Suprapubic skin (tissue), 4 donors: Measurements from ENCODE around the gene CCDC78. TPM values are rescaled to one million over a fixed set of nuclear protein-coding genes. Genes with fewer than 3 reads are reported as not detected.
A peak's percentile ranks its signal among the peaks of the same experiment; 100 is the strongest.

Source experiments
- DNase-seq, 2 donors: peaks; one replicate each; pipeline ENCODE4 v3.0.0-alpha.2; 2019; ENCODE audit warnings: low spot score in 2 of 2
- H3K27ac ChIP-seq: fragments of 200-600 bp; sonication (generic); one replicate; pipeline ENCODE4 v1.5.1; 2019
- H3K27me3 ChIP-seq: fragments of 200-600 bp; sonication (generic); one replicate; pipeline ENCODE4 v1.5.1; 2019
- H3K36me3 ChIP-seq: fragments of 200-600 bp; sonication (generic); one replicate; pipeline ENCODE4 v1.5.1; 2019
- H3K4me1 ChIP-seq: fragments of 200-600 bp; sonication (generic); one replicate; pipeline ENCODE4 v1.5.1; 2019
- H3K4me3 ChIP-seq: fragments of 200-600 bp; sonication (generic); one replicate; pipeline ENCODE4 v1.5.1; 2019; ENCODE audit warnings: mild to moderate bottlenecking
- H3K9me3 ChIP-seq: fragments of 200-600 bp; sonication (generic); one replicate; pipeline ENCODE4 v1.5.1; 2019
- CTCF ChIP-seq, 2 donors: fragments of 200-600 bp in 1 of 2; fragments of 450-650 bp in 1 of 2; sonication (generic) in 1 of 2; IDR thresholded peaks; one replicate each; pipeline ENCODE4 v1.5.1; 2016 to 2019; ENCODE audit warnings: antibody characterized with exemption in 2 of 2, mild to moderate bottlenecking in 1 of 2, moderate library complexity in 1 of 2
- EP300 ChIP-seq: sonication (generic); formaldehyde crosslinking; IDR thresholded peaks from one replicate; pipeline ENCODE4 v1.6.1; 2017; ENCODE audit warnings: antibody characterized with exemption
- POLR2A ChIP-seq, 2 donors: fragments of 450-650 bp; IDR thresholded peaks; one replicate each; pipeline ENCODE4 v1.6.1; 2017; ENCODE audit warnings: antibody characterized with exemption in 2 of 2, mild to moderate bottlenecking in 2 of 2, moderate library complexity in 2 of 2
- POLR2AphosphoS5 ChIP-seq, 3 donors: sonication (generic); formaldehyde crosslinking; IDR thresholded peaks; one replicate each; pipeline ENCODE4 v1.6.1; 2017; ENCODE audit warnings: antibody characterized with exemption in 3 of 3
- WGBS: methylation state at CpG from one replicate; pipeline ENCODE4 v1.1.5; 2018; 5-methylcytosine and 5-hydroxymethylcytosine counted together
- total RNA-seq, 4 donors: library from RNA; depleted of rRNA; stranded (reverse); fragments of >200 nt; gene quantifications; one replicate each; pipeline ENCODE4 v1.1.0, GENCODE V29; 2016

CCDC78 gene
- total RNA-seq, 4 donors from 2014 or later = 0.64 to 2.4 (median 0.83) TPM; not detected in 1

- no peak for TF ChIP-seq POLR2A (IDR thresholded peaks at IDR 0.05)
- no peak for TF ChIP-seq POLR2AphosphoS5 (IDR thresholded peaks at IDR 0.05)
- no peak for TF ChIP-seq CTCF (IDR thresholded peaks at IDR 0.05)
- TF ChIP-seq EP300 = no peak
- peaks cover 77% of the 10 kb centered on the region for H3K4me1 ChIP-seq
- H3K27me3 ChIP-seq = no peaks in the 10 kb centered on the region
- WGBS = 81% methylated on average over 24 of the region's 36 CpGs
- peak in 1 of 2 donors; percentile 76 for DNase-seq
- peak overlapping the region; percentile 82 for H3K27ac ChIP-seq
- peak overlapping the region; percentile 68 for H3K4me3 ChIP-seq
- peaks cover 28% of the 10 kb centered on the region for H3K36me3 ChIP-seq
- H3K9me3 ChIP-seq = no peaks in the 10 kb centered on the region
Observed at GRCh38 chr16:682493-683395, 43.5 kb downstream of the CCDC78 start.

DNA sequence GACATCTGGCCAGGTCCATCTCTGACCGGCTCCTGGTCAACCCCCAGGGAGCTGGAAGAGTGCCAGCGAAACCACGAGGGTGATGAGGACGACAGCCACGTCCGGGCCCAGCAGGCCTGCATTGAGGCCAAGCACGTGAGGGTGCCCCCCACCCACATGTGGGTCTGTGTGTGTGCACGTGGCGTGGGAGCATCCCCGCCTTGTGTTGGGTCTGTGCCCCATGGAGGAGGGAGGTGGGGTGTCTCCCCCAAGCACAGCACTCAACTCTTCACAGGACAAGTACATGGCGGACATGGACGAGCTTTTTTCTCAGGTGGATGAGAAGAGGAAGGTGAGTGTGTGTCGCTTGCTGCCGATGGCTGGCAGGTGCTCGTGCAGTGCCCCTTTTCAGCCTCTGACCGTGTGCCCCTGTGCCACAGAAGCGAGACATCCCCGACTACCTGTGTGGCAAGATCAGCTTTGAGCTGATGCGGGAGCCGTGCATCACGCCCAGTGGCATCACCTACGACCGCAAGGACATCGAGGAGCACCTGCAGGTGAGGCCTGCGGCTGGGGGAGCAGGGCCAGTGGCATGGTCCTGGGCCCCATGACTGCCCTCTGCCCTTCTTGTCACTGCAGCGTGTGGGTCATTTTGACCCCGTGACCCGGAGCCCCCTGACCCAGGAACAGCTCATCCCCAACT, 44.4 kb downstream of the CCDC78 start:
- no peaks in the 10 kb centered on the region for H3K9me3 ChIP-seq
- peaks cover 86% of the 10 kb centered on the region for H3K4me1 ChIP-seq
- H3K27me3 ChIP-seq = peaks cover 4% of the 10 kb centered on the region
- no peak overlapping the region for H3K27ac ChIP-seq
- DNase-seq = no peak
- peak overlapping the region; percentile 84 for H3K4me3 ChIP-seq
- peaks cover 20% of the 10 kb centered on the region for H3K36me3 ChIP-seq
- no peak for TF ChIP-seq CTCF (IDR thresholded peaks at IDR 0.05)
- 90% methylated on average over 9 of the region's 28 CpGs for WGBS

DNA sequence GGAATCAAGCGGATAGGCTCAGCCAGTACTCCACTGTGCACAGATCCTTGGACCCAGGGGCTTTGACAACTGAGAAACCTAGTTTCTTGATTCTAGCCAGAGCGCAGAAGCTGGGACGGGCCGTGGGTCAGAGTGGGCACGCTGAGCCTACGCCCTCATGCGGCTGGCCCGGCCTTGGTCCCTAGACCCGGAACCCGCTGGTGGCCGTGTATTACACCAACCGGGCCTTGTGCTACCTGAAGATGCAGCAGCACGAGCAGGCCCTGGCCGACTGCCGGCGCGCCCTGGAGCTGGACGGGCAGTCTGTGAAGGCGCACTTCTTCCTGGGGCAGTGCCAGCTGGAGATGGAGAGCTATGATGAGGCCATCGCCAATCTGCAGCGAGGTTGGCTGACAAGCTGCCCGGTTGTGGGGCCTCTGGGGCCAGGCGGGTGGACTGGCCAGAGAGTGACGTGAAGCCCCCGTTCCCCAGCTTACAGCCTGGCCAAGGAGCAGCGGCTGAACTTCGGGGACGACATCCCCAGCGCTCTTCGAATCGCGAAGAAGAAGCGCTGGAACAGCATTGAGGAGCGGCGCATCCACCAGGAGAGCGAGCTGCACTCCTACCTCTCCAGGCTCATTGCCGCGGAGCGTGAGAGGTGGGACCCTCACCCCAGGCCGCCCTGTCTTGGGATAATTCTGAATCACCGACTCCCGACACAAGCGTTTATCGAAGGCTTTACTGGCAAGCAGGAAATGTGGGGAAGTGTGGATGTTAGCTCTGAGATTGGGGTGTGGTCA, 45.1 kb downstream of the CCDC78 start:
- Histone ChIP-seq H3K9me3 (no peaks in the 10 kb centered on the region), H3K27me3 (peaks cover 4% of the 10 kb centered on the region), H3K4me3 (peak overlapping the region; percentile 84), H3K27ac (peak overlapping the region; percentile 92), H3K4me1 (peaks cover 90% of the 10 kb centered on the region), H3K36me3 (peaks cover 16% of the 10 kb centered on the region)
- no peak for DNase-seq
- 38% methylated on average over 20 of the region's 44 CpGs for WGBS
- TF ChIP-seq POLR2AphosphoS5 (IDR thresholded peaks at IDR 0.05) (no peak), EP300 (no peak), CTCF (IDR thresholded peaks at IDR 0.05) (no peak), POLR2A (IDR thresholded peaks at IDR 0.05) (no peak)

DNA sequence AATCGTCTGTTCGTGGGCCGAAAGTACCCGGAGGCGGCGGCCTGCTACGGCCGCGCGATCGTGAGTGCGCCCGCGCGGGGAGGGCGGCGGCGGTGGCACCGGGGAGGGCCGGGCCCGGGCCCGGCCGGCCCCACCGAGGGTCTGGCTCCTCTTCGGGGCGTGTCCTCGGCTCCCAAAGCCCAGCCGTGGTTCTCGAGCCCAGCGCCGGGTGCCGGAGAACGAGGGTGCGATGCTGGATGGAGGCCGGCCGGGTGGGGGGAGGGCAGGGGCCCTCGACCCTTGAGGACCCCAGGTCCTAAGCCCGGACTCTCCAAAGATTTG, 45.7 kb downstream of the CCDC78 start:
- DNase-seq = no peak
- Histone ChIP-seq H3K4me3 (peak overlapping the region; percentile 84), H3K27me3 (peaks cover 4% of the 10 kb centered on the region), H3K9me3 (no peaks in the 10 kb centered on the region), H3K4me1 (peaks cover 90% of the 10 kb centered on the region), H3K36me3 (peaks cover 16% of the 10 kb centered on the region), H3K27ac (peak overlapping the region; percentile 92)
- TF ChIP-seq CTCF (IDR thresholded peaks at IDR 0.05) (no peak), POLR2AphosphoS5 (IDR thresholded peaks at IDR 0.05) (no peak), POLR2A (IDR thresholded peaks at IDR 0.05) (no peak), EP300 (no peak)
- 0% methylated on average over 1 of the region's 38 CpGs for WGBS
